ENCODE data around the gene PLPP2.
"Not testable (repeated sequence)": the region's sequence is repeated elsewhere in the genome, so short reads cannot be mapped to it uniquely, and the experiment has no call there.

The PLPP2 gene

GRCh38 chr19:269241-269640 lies 22.0 kb downstream of the PLPP2 start:
- in situ Hi-C loops (cut with HindIII; ENCODE audit: low pct_unique_long_range_greater_than_20kb, low sequenced_read_pairs): no loop called here
- no peak for TF ChIP-seq JUND (IDR thresholded peaks at IDR 0.05; ENCODE audit: low read depth)
- DNase-seq (ENCODE audit: low read depth in 1 of 2, low spot score in 1 of 2): no peak

- DNase-seq (ENCODE audit: low read depth in 1 of 2, low spot score in 1 of 2): no peak
- no peak for TF ChIP-seq JUND (IDR thresholded peaks at IDR 0.05; ENCODE audit: low read depth)
- in situ Hi-C loops (cut with HindIII; ENCODE audit: low pct_unique_long_range_greater_than_20kb, low sequenced_read_pairs): no loop called here
These were observed 29.1 kb downstream of the PLPP2 start for GRCh38 chr19:262125-262524.

GRCh38 chr19:256804-257203 lies 34.4 kb downstream of the PLPP2 start:
- DNase-seq (ENCODE audit: low read depth in 1 of 2, low spot score in 1 of 2); in situ Hi-C loops (cut with HindIII; ENCODE audit: low pct_unique_long_range_greater_than_20kb, low sequenced_read_pairs): not testable (repeated sequence)

- DNase-seq (ENCODE audit: low read depth in 1 of 2, low spot score in 1 of 2); in situ Hi-C loops (cut with HindIII; ENCODE audit: low pct_unique_long_range_greater_than_20kb, low sequenced_read_pairs): not testable (repeated sequence)
These were observed 38.6 kb downstream of the PLPP2 start for GRCh38 chr19:252421-253186.

GRCh38 chr19:246551-246950 lies 44.7 kb downstream of the PLPP2 start:
- TF ChIP-seq JUND (IDR thresholded peaks at IDR 0.05; ENCODE audit: low read depth): no peak
- no peak for DNase-seq (ENCODE audit: low read depth in 1 of 2, low spot score in 1 of 2)
- in situ Hi-C loops (cut with HindIII; ENCODE audit: low pct_unique_long_range_greater_than_20kb, low sequenced_read_pairs): no loop called here

GRCh38 chr19:245900-246299 lies 45.3 kb downstream of the PLPP2 start:
- DNase-seq (ENCODE audit: low read depth in 1 of 2, low spot score in 1 of 2); in situ Hi-C loops (cut with HindIII; ENCODE audit: low pct_unique_long_range_greater_than_20kb, low sequenced_read_pairs): not testable (repeated sequence)

GRCh38 chr19:245457-245856 lies 45.7 kb downstream of the PLPP2 start:
- no peak for DNase-seq (ENCODE audit: low read depth in 1 of 2, low spot score in 1 of 2)
- no peak for TF ChIP-seq JUND (IDR thresholded peaks at IDR 0.05; ENCODE audit: low read depth)
- in situ Hi-C loops (cut with HindIII; ENCODE audit: low pct_unique_long_range_greater_than_20kb, low sequenced_read_pairs): no loop called here

Measured in T47D (cell line).